Suprapubic skin (tissue), 4 donors: Measurements from ENCODE around the gene APOM.

Source experiments
- EP300 ChIP-seq: sonication (generic); formaldehyde crosslinking; IDR thresholded peaks from one replicate; pipeline ENCODE4 v1.6.1; 2017; ENCODE audit warnings: antibody characterized with exemption
- POLR2AphosphoS5 ChIP-seq, 3 donors: sonication (generic); formaldehyde crosslinking; IDR thresholded peaks; one replicate each; pipeline ENCODE4 v1.6.1; 2017; ENCODE audit warnings: antibody characterized with exemption in 3 of 3
- TF ChIP-seq, protein P1 (sequence below), 2 donors: fragments of 200-600 bp in 1 of 2; fragments of 450-650 bp in 1 of 2; sonication (generic) in 1 of 2; IDR thresholded peaks; one replicate each; pipeline ENCODE4 v1.5.1; 2016 to 2019; ENCODE audit warnings: antibody characterized with exemption in 2 of 2, mild to moderate bottlenecking in 1 of 2, moderate library complexity in 1 of 2

DNA sequence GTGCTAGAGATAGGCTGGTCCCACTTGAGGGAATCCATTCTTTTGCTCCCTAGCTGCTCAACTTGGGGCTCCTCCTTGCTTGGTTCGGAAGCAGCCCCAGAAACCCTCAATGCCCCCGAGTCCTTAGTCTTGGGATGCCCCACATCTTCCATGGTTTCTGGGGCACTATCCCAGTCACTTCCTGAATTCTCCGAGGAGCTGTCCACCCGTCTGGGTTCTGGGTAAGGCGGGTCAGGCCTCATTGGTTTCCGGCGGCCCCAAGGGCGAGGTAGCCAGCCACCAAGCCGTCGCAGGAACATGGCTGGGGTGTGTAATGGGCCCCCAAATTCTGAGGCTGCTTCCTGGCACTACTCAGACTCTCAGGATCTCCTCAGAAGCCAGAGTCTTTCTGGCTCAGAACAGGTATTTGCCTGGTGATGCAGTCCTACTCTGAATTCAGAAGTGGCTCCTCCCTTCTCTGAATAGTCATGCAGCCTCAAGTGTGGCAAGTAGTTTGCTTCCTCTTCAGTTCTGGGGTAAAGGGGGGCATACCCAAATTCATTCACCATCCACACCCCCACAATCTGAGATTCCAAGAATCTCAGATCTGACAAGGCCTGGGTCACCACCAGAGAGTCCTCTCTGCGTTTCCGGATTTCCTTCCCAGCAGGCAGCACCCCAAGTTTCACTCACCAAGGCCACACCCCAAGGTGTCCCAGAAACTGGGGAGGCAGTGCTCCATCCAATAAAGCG lies 4.1 kb downstream of the APOM start:
- TF ChIP-seq, protein P1, sequence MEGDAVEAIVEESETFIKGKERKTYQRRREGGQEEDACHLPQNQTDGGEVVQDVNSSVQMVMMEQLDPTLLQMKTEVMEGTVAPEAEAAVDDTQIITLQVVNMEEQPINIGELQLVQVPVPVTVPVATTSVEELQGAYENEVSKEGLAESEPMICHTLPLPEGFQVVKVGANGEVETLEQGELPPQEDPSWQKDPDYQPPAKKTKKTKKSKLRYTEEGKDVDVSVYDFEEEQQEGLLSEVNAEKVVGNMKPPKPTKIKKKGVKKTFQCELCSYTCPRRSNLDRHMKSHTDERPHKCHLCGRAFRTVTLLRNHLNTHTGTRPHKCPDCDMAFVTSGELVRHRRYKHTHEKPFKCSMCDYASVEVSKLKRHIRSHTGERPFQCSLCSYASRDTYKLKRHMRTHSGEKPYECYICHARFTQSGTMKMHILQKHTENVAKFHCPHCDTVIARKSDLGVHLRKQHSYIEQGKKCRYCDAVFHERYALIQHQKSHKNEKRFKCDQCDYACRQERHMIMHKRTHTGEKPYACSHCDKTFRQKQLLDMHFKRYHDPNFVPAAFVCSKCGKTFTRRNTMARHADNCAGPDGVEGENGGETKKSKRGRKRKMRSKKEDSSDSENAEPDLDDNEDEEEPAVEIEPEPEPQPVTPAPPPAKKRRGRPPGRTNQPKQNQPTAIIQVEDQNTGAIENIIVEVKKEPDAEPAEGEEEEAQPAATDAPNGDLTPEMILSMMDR (IDR thresholded peaks at IDR 0.05), result no peak
- TF ChIP-seq EP300 (no peak), POLR2AphosphoS5 (IDR thresholded peaks at IDR 0.05) (no peak)
